Heart left ventricle (tissue), 16 donors: Measurements from ENCODE around the gene TNFRSF4. TPM values are rescaled to one million over a fixed set of nuclear protein-coding genes. Genes with fewer than 3 reads are reported as not detected.

Experiments used
- ATAC-seq, 4 donors: fragments of 200-7000 bp; cut with Tn5 transposase; one replicate each; pipeline ENCODE4 v1.9.1; 2020 to 2022; ENCODE audit warnings: moderate library complexity in 4 of 4, mild to moderate bottlenecking in 3 of 4, moderate number of reproducible peaks in 1 of 4
- DNase-seq, 5 donors: peaks; one replicate each; pipeline ENCODE4 v3.0.0-alpha.2; 2020
- H3K27ac ChIP-seq, 12 donors: fragments of 200-600 bp; sonication (generic) in 4 of 12; one replicate each; pipeline versions ENCODE4 v1.5.0 to v1.8.0; 2016 to 2022; ENCODE audit warnings: mild to moderate bottlenecking in 2 of 12
- H3K27me3 ChIP-seq, 9 donors: fragments of 200-600 bp; sonication (generic) in 2 of 9; one replicate each; pipeline versions ENCODE4 v1.5.1 to v1.8.0; 2016 to 2022; ENCODE audit warnings: mild to moderate bottlenecking in 3 of 9
- H3K36me3 ChIP-seq, 9 donors: fragments of 200-600 bp; sonication (generic) in 2 of 9; one replicate each; pipeline versions ENCODE4 v1.5.0 to v1.8.0; 2018 to 2022; ENCODE audit warnings: mild to moderate bottlenecking in 2 of 9
- H3K4me1 ChIP-seq, 12 donors: fragments of 200-600 bp; sonication (generic) in 4 of 12; one replicate each; pipeline versions ENCODE4 v1.5.0 to v1.8.0; 2016 to 2022; ENCODE audit warnings: mild to moderate bottlenecking in 3 of 12
- H3K4me3 ChIP-seq, 12 donors: fragments of 200-600 bp; sonication (generic) in 4 of 12; one replicate each; pipeline versions ENCODE4 v1.5.0 to v1.8.0; 2017 to 2022; ENCODE audit warnings: mild to moderate bottlenecking in 9 of 12, moderate library complexity in 4 of 12
- H3K9me3 ChIP-seq, 12 donors: fragments of 200-600 bp; sonication (generic) in 4 of 12; one replicate each; pipeline versions ENCODE4 v1.5.0 to v1.8.0; 2016 to 2022; ENCODE audit warnings: mild to moderate bottlenecking in 1 of 12
- CTCF ChIP-seq, 12 donors: fragments of 200-600 bp; sonication (generic) in 4 of 12; IDR thresholded peaks; one replicate each; pipeline versions ENCODE4 v1.5.0 to v1.8.0; 2018 to 2022; ENCODE audit warnings: antibody characterized with exemption in 12 of 12, mild to moderate bottlenecking in 5 of 12
- POLR2A ChIP-seq, 2 donors: fragments of 450-650 bp; IDR thresholded peaks; one replicate each; pipeline ENCODE4 v1.6.1; 2017; ENCODE audit warnings: antibody characterized with exemption in 2 of 2, mild to moderate bottlenecking in 2 of 2, moderate library complexity in 2 of 2
- WGBS, 4 donors: extraction: QIAGEN DNeasy Blood & Tissue Kit in 2 of 4; methylation state at CpG; one replicate each; pipeline versions ENCODE4 v1.1.5 to v1.1.7; 2013 to 2018; 5-methylcytosine and 5-hydroxymethylcytosine counted together
- intact Hi-C, 10 donors: fragments of 100-400 bp; cut with DNase I; formaldehyde crosslinking; loops; one replicate each; pipeline versions ENCODE4 v1.11.1 to v1.14.2; 2022
- polyA plus RNA-seq, 2 donors: library from polyadenylated mRNA; stranded (reverse); fragments of 200-250 nt; gene quantifications; one replicate each; pipeline ENCODE4 v1.2.3, GENCODE V29; 2013
- total RNA-seq, 9 donors: library from RNA; depleted of rRNA in 2 of 9; stranded (reverse); fragments of >200 nt in 2 of 9; fragmentation: NEBNext Ultra II Directional in 3 of 9; extraction: Animal tissue kit (Norgen Biotek cat#: 25700) in 3 of 9; gene quantifications; one replicate each; pipeline versions ENCODE4 v1.1.0 to v1.2.4, GENCODE V29; 2016 to 2023
- donor health status: ischemic (EF 13 %, LVEDD 7.1; RV severe dilation, severe dysfunction).
- donor health status: healthy with polysubstance abuse.
- donor health status: DM: no; HTN: yes; CAD: no.
- donor health status: DM: no; HTN: no; CAD: no.
- donor health status: ischemic (EF 25% LVEDD 6.9; RV normal size, moderate dysfunction).
- donor health status: ischemic (EF 25% LVEDD 5.7; RV mildly dilated, moderate dysfunction).
- donor health status: healthy.
- donor health status: DM: yes; HTN: yes; CAD: no.
- donor health status: ischemic (EF 35%, LVEDD 5.7; RV mildly dilated, moderate dysfunction).
- donor health status: nonischemic (EF 11% LVEDD 7.7; RV severe dilation, severe dysfunction).
- donor health status: DM: yes; HTN: yes; CAD: no.
- donor health status: PGD.
- donor health status: ischemic (EF 29% LVEDD 5.4; RV normal size, mild dysfunction).
- donor health status: nonischemic (EF 23%, LVEDD 6.1; RV moderate dilation, normal function).

The TNFRSF4 gene
- total and polyA plus RNA-seq, 11 donors, result 1.1 to 23.8 (median 2.7) TPM

- Histone ChIP-seq H3K27ac (no peak overlapping the region), H3K4me1 (peaks cover 0 to 14% (median 5%) of the 10 kb centered on the region in 12 donors), H3K4me3 (no peak overlapping the region), H3K27me3 (peaks cover 12 to 44% (median 17%) of the 10 kb centered on the region in 9 donors), H3K36me3 (peaks cover 0 to 11% (median 0%) of the 10 kb centered on the region in 9 donors), H3K9me3 (no peaks in the 10 kb centered on the region)
- no peak for ATAC-seq
- intact Hi-C loops, result loop anchor here in 1 of 10 donors (10.0 kb wide), 1 partner anchor 114 kb away; no protein-coding TSS in a partner anchor
- no peak for DNase-seq
- TF ChIP-seq CTCF (IDR thresholded peaks at IDR 0.05) (no peak), POLR2A (IDR thresholded peaks at IDR 0.05) (no peak)
- WGBS, 4 donors, result 64 to 93% (median 66%) methylated on average over 3 to 19 of the region's 19 CpGs
Observed at GRCh38 chr1:1238702-1239178, 24.8 kb upstream of the TNFRSF4 start.

GRCh38 chr1:1237874-1238701, 24.1 kb upstream of the TNFRSF4 start:
- Histone ChIP-seq H3K4me1 (peaks cover 0 to 20% (median 8%) of the 10 kb centered on the region in 12 donors), H3K27me3 (peaks cover 12 to 44% (median 17%) of the 10 kb centered on the region in 9 donors), H3K27ac (no peak overlapping the region), H3K9me3 (no peaks in the 10 kb centered on the region), H3K4me3 (peak overlapping the region in 1 of 12 donors; percentile 4), H3K36me3 (peaks cover 0 to 12% (median 0%) of the 10 kb centered on the region in 9 donors)
- WGBS, 4 donors, result 46 to 58% (median 52%) methylated on average over 13 to 48 of the region's 48 CpGs
- intact Hi-C loops, result loop anchor here in 1 of 10 donors (10.0 kb wide), 1 partner anchor 113 kb away; no protein-coding TSS in a partner anchor
- DNase-seq (no peak), ATAC-seq (no peak)
- TF ChIP-seq POLR2A (IDR thresholded peaks at IDR 0.05) (no peak), CTCF (IDR thresholded peaks at IDR 0.05) (no peak)

- peaks cover 3 to 26% (median 14%) of the 10 kb centered on the region in 12 donors for H3K4me1 ChIP-seq
- no peaks in the 10 kb centered on the region for H3K9me3 ChIP-seq
- TF ChIP-seq POLR2A (IDR thresholded peaks at IDR 0.05) (no peak), CTCF (IDR thresholded peaks at IDR 0.05) (no peak)
- no peak overlapping the region for H3K27ac ChIP-seq
- intact Hi-C loops, result loop anchor here in 1 of 10 donors (10.0 kb wide), 1 partner anchor 112 kb away; no protein-coding TSS in a partner anchor
- H3K4me3 ChIP-seq, result peak overlapping the region in 1 of 12 donors; percentile 4
- ATAC-seq, result peak in 1 of 4 donors; percentile 31
- no peak for DNase-seq
- WGBS, 4 donors, result 43 to 55% (median 44%) methylated on average over 14 to 34 of the region's 34 CpGs
- peaks cover 12 to 44% (median 17%) of the 10 kb centered on the region in 9 donors for H3K27me3 ChIP-seq
- H3K36me3 ChIP-seq, result peaks cover 0 to 12% (median 0%) of the 10 kb centered on the region in 9 donors
Observed at GRCh38 chr1:1236945-1237873, 23.3 kb upstream of the TNFRSF4 start.
